Suprapubic skin (tissue), 3 donors: ENCODE data around the gene GMPPB.

Experiments
- CTCF ChIP-seq, 2 donors: fragments of 200-600 bp in 1 of 2; fragments of 450-650 bp in 1 of 2; sonication (generic) in 1 of 2; IDR thresholded peaks; one replicate each; pipeline ENCODE4 v1.5.1; 2016 to 2019; ENCODE audit warnings: antibody characterized with exemption in 2 of 2, mild to moderate bottlenecking in 1 of 2, moderate library complexity in 1 of 2
- POLR2AphosphoS5 ChIP-seq, 3 donors: sonication (generic); formaldehyde crosslinking; IDR thresholded peaks; one replicate each; pipeline ENCODE4 v1.6.1; 2017; ENCODE audit warnings: antibody characterized with exemption in 3 of 3

- TF ChIP-seq CTCF (IDR thresholded peaks at IDR 0.05) (no peak), POLR2AphosphoS5 (IDR thresholded peaks at IDR 0.05) (no peak)
Measured at GRCh38 chr3:49718858-49719213, 4.9 kb downstream of the GMPPB start.
